Neuronal stem cell (in vitro differentiated cells): Measurements from ENCODE around the gene CDKN1A.

Source experiments
- DNase-seq: peaks from one replicate; pipeline ENCODE4 v3.0.0-alpha.2; 2013; ENCODE audit warnings: low spot score
- H2AFZ ChIP-seq: one replicate; pipeline ENCODE4 v1.6.1; 2013; ENCODE audit warnings: mild to moderate bottlenecking, low read length, inconsistent platforms
- H2AK5ac ChIP-seq: 2 replicates; pipeline ENCODE4 v1.6.1; 2013; ENCODE audit warnings: low read depth, mild to moderate bottlenecking, inconsistent platforms, low read length, moderate library complexity, mixed read lengths
- H2BK120ac ChIP-seq: 2 replicates; pipeline ENCODE4 v1.6.1; 2013; ENCODE audit warnings: low read depth, mild to moderate bottlenecking, inconsistent platforms, low read length, moderate library complexity, mixed read lengths
- H2BK12ac ChIP-seq: one replicate; pipeline ENCODE4 v1.6.1; 2013; ENCODE audit warnings: low read length, inconsistent platforms
- H2BK15ac ChIP-seq: 2 replicates; pipeline ENCODE4 v1.6.1; 2013; ENCODE audit warnings: mild to moderate bottlenecking, low read length, inconsistent platforms, mixed read lengths
- H2BK5ac ChIP-seq: one replicate; pipeline ENCODE4 v1.6.1; 2013; ENCODE audit warnings: inconsistent platforms, mild to moderate bottlenecking, low read length, moderate library complexity
- H3K14ac ChIP-seq: one replicate; pipeline ENCODE4 v1.6.1; 2013; ENCODE audit warnings: low read length, inconsistent platforms
- H3K18ac ChIP-seq: 2 replicates; pipeline ENCODE4 v1.6.1; 2013; ENCODE audit warnings: low read length, inconsistent platforms
- H3K23ac ChIP-seq: 2 replicates; pipeline ENCODE4 v1.6.1; 2013; ENCODE audit warnings: low read depth, mild to moderate bottlenecking, mixed read lengths, low read length, inconsistent platforms; ENCODE audit not compliant: poor library complexity
- H3K27ac ChIP-seq: replicated peaks from 3 replicates; pipeline ENCODE4 v1.5.1; 2013; ENCODE audit warnings: low read length, inconsistent platforms
- H3K27me3 ChIP-seq, 3 experiments: 2 replicates each; pipeline ENCODE4 v1.6.1; 2013; ENCODE audit warnings: low read length in 3 of 3, mild to moderate bottlenecking in 2 of 3, inconsistent platforms in 1 of 3, low read depth in 1 of 3, mixed read lengths in 1 of 3, moderate library complexity in 1 of 3; ENCODE audit not compliant: control insufficient read depth in 3 of 3, insufficient read depth in 3 of 3
- H3K36me3 ChIP-seq, 2 donors: replicated peaks in 1 of 2; 2 replicates each; pipeline ENCODE4 v1.6.1; 2013; ENCODE audit warnings: low read length in 2 of 2; ENCODE audit not compliant: control insufficient read depth in 2 of 2, insufficient read depth in 2 of 2
- H3K4ac ChIP-seq: 2 replicates; pipeline ENCODE4 v1.6.1; 2013; ENCODE audit warnings: inconsistent platforms, mild to moderate bottlenecking, low read length, moderate library complexity
- H3K4me1 ChIP-seq, 2 donors: 1 replicate in 1 of 2; 2 replicates in 1 of 2; pipeline ENCODE4 v1.6.1; 2013; ENCODE audit warnings: low read length in 2 of 2, low read depth in 1 of 2; ENCODE audit not compliant: control insufficient read depth in 2 of 2, insufficient read depth in 1 of 2
- H3K4me2 ChIP-seq: one replicate; pipeline ENCODE4 v1.6.1; 2013; ENCODE audit warnings: mild to moderate bottlenecking, low read length, inconsistent platforms; ENCODE audit not compliant: insufficient read depth, poor library complexity, severe bottlenecking
- H3K4me3 ChIP-seq, 2 donors: 2 replicates each; pipeline ENCODE4 v1.5.1; 2013; ENCODE audit warnings: low read length in 2 of 2, mild to moderate bottlenecking in 2 of 2, inconsistent platforms in 1 of 2, moderate library complexity in 1 of 2
- H3K79me1 ChIP-seq: one replicate; pipeline ENCODE4 v1.6.1; 2013; ENCODE audit warnings: low read depth, mild to moderate bottlenecking, inconsistent platforms, low read length, moderate library complexity
- H3K9ac ChIP-seq: one replicate; pipeline ENCODE4 v1.6.1; 2013; ENCODE audit warnings: mild to moderate bottlenecking, low read depth, low read length, inconsistent platforms; ENCODE audit not compliant: poor library complexity
- H3K9me3 ChIP-seq, 2 donors: replicated peaks in 1 of 2; 2 replicates each; pipeline versions ENCODE3 to v1.6.1; 2013; ENCODE audit warnings: low read length in 2 of 2, mild to moderate bottlenecking in 2 of 2, inconsistent platforms in 1 of 2, low read depth in 1 of 2, mixed read lengths in 1 of 2, moderate library complexity in 1 of 2; ENCODE audit not compliant: control insufficient read depth in 2 of 2, insufficient read depth in 1 of 2
- H4K8ac ChIP-seq: one replicate; pipeline ENCODE4 v1.6.1; 2013; ENCODE audit warnings: low read depth, mild to moderate bottlenecking, inconsistent platforms, low read length, moderate library complexity
- H4K91ac ChIP-seq: one replicate; pipeline ENCODE4 v1.6.1; 2013; ENCODE audit warnings: low read length, low read depth, mild to moderate bottlenecking, inconsistent platforms; ENCODE audit not compliant: poor library complexity
- WGBS, 2 donors: extraction: QIAGEN DNeasy Blood & Tissue Kit; methylation state at CpG; one replicate each; pipeline ENCODE4 v1.1.7; 2013; ENCODE audit warnings: missing lambda C conversion rate in 2 of 2, mixed read lengths in 1 of 2; ENCODE audit not compliant: insufficient read length in 2 of 2, insufficient replicate concordance in 1 of 2; ENCODE audit errors: extremely low coverage in 2 of 2; 5-methylcytosine and 5-hydroxymethylcytosine counted together

The CDKN1A gene

GRCh38 chr6:36679043-36679833 lies 724 bp downstream of the CDKN1A start:
- Histone ChIP-seq H3K9me3 (peaks cover 0 to 2% of the 10 kb centered on the region in 2 donors), H3K4me3 (peak overlapping the region; percentile 81 to 93), H3K4ac (no peak overlapping the region), H4K91ac (no peak overlapping the region), H2AK5ac (peak overlapping the region; percentile 77), H3K27me3 (peaks cover 0 to 17% (median 0%) of the 10 kb centered on the region in 3 experiments), H3K9ac (peak overlapping the region; percentile 96), H2AFZ (peak overlapping the region; percentile 89), H3K4me2 (peak overlapping the region; percentile 88), H3K79me1 (peaks cover 20% of the 10 kb centered on the region), H2BK5ac (peak overlapping the region; percentile 71), H3K23ac (peak overlapping the region; percentile 50), H2BK12ac (peak overlapping the region; percentile 24), H3K18ac (peak overlapping the region; percentile 92), H4K8ac (peak overlapping the region; percentile 68), H3K4me1 (peaks cover 28 to 35% of the 10 kb centered on the region in 2 donors), H2BK15ac (peak overlapping the region; percentile 86), H3K27ac (no peak overlapping the region), H3K36me3 (peaks cover 6 to 31% of the 10 kb centered on the region in 2 donors), H3K14ac (peak overlapping the region; percentile 25), H2BK120ac (no peak overlapping the region)
- WGBS, 2 donors: no CpG with 5 or more reads among the region's 61 CpGs
- peak; percentile 39 for DNase-seq

DNA sequence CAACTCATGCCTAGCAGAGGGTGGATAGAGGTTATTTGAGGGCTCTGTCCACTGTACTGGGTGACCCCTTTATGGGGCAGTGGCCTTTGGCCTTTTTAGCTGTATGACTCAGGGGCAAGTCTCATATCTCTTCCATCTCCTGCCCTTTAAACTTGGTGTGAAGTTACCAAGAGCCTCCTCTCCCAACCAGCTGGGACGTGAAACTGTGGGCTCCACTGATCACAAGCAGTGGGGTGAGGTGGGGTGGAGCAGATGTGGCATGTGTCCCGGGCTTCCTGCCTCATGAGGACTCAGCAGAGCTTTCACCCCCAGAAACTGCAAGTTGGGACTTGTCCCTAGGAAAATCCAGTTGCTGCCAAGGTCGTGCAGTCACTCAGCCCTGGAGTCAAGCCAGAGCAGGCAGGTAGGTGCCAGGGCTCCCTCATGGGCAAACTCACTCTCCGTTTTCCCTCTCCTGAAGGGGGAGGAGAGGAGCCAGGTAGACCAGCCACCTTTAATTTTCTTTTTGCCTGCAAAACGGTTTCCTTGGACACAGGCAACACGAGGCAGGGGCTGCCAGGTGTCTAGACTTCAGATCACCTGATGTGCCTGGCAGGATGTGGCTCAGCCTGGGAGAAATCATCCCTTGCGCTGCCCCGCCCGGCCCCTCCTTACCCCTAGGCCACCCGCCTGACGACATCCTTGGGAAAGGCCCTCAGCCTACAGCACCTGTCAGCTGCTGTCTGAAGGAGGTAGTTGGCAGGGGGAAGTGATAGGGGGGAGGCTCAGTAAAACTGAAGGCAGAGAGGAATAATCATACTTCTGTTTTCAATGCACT lies 4.0 kb downstream of the CDKN1A start:
- H4K8ac ChIP-seq: no peak overlapping the region
- WGBS, 2 donors: no CpG with 5 or more reads among the region's 11 CpGs
- no peak overlapping the region for H3K4me2 ChIP-seq
- peaks cover 14 to 19% of the 10 kb centered on the region in 2 donors for H3K4me1 ChIP-seq
- no peak overlapping the region for H2AFZ ChIP-seq
- peaks cover 29 to 64% of the 10 kb centered on the region in 2 donors for H3K36me3 ChIP-seq
- no peak overlapping the region for H2BK5ac ChIP-seq
- peak overlapping the region; percentile 12 for H3K18ac ChIP-seq
- H2BK15ac ChIP-seq: no peak overlapping the region
- no peak overlapping the region for H3K4ac ChIP-seq
- no peak overlapping the region for H3K27ac ChIP-seq
- H3K14ac ChIP-seq: no peak overlapping the region
- DNase-seq: no peak
- no peak overlapping the region for H3K9ac ChIP-seq
- H2BK120ac ChIP-seq: no peak overlapping the region
- peaks cover 0 to 17% (median 0%) of the 10 kb centered on the region in 3 experiments for H3K27me3 ChIP-seq
- H3K23ac ChIP-seq: no peak overlapping the region
- H2BK12ac ChIP-seq: no peak overlapping the region
- no peak overlapping the region for H2AK5ac ChIP-seq
- H3K79me1 ChIP-seq: peaks cover 24% of the 10 kb centered on the region
- no peak overlapping the region for H4K91ac ChIP-seq
- H3K4me3 ChIP-seq: no peak overlapping the region
- peaks cover 0 to 4% of the 10 kb centered on the region in 2 donors for H3K9me3 ChIP-seq

DNA sequence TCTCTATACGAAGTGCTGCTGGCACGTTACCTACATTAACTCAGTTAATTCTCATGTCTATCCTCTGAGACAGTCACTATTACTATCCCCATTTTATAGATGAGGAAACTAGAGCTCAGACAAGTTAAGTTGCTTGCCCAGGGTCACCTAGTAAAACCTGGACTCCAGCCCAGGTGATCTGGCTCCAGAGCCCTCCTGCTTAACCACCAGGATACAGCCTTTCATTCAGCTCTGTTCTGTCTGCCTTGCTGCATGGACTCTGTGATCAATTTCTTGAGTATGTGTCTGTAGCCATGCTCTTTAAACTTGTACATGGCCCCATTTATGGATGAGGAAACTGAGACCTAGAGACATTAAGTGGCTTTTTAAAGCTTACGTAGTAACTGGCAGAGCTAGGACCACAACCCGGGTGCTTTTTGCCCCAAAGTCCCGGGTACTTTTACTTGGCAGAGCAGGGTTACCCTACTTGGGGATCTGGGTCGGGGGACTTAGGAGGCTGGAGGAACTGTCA lies 4.7 kb downstream of the CDKN1A start:
- WGBS, 2 donors: no CpG with 5 or more reads among the region's 6 CpGs
- Histone ChIP-seq H3K4ac (no peak overlapping the region), H3K27ac (no peak overlapping the region), H3K79me1 (peaks cover 24% of the 10 kb centered on the region), H4K8ac (no peak overlapping the region), H3K4me1 (peaks cover 8 to 14% of the 10 kb centered on the region in 2 donors), H2BK5ac (no peak overlapping the region), H3K4me3 (no peak overlapping the region), H3K9ac (no peak overlapping the region), H3K23ac (no peak overlapping the region), H2AFZ (no peak overlapping the region), H2BK15ac (no peak overlapping the region), H3K36me3 (peaks cover 29 to 64% of the 10 kb centered on the region in 2 donors), H4K91ac (no peak overlapping the region), H2BK12ac (no peak overlapping the region), H3K4me2 (no peak overlapping the region), H3K14ac (no peak overlapping the region), H3K9me3 (peaks cover 0 to 4% of the 10 kb centered on the region in 2 donors), H2BK120ac (no peak overlapping the region), H3K27me3 (peaks cover 0 to 17% (median 0%) of the 10 kb centered on the region in 3 experiments), H2AK5ac (no peak overlapping the region), H3K18ac (no peak overlapping the region)
- no peak for DNase-seq
